HepG2 (cell line): ENCODE measurements around the gene TCFL5. TPM values are rescaled to one million over a fixed set of nuclear protein-coding genes. Genes with fewer than 3 reads are reported as not detected.
A peak's percentile ranks its signal among the peaks of the same experiment; 100 is the strongest.

Experiments
- ATAC-seq: fragments of 200-7000 bp; cut with Tn5 transposase; 3 replicates; pipeline ENCODE4 v1.9.1; 2020; ENCODE audit warnings: mild to moderate bottlenecking, moderate library complexity
- BruUV-seq: library from RNA; stranded (reverse); fragments of 400-500 nt; replicated peaks from 2 replicates; lab custom pipeline; 2021; lab: Mats Ljungman, UMichigan
- CTCF ChIA-PET: fragments of 300-600 bp; formaldehyde crosslinking; extraction: SDS; loops from one replicate; lab custom pipeline; 2021; ENCODE audit warnings: low total read pairs, inconsistent platforms, low intra/inter-chr PET ratio; lab: Yijun Ruan, JAX
- POLR2A ChIA-PET: fragments of 350-600 bp; sonication (Branson Sonifier 250); formaldehyde crosslinking; loops from one replicate; lab custom pipeline; 2020; ENCODE audit warnings: antibody characterized with exemption, inconsistent platforms; lab: Yijun Ruan, JAX
- DNase-seq: peaks from one replicate; pipeline ENCODE4 v3.0.0-alpha.2; 2015; ENCODE audit warnings: low spot score
- FAIRE-seq: peaks from 3 replicates; lab custom pipeline; 2011; peaks lifted over from hg19 to GRCh38; lab: Jason Lieb, UNC
- H2AFZ ChIP-seq: one replicate; pipeline ENCODE4 v1.6.1; 2011; ENCODE audit warnings: low read length, inconsistent platforms
- H3K27ac ChIP-seq: fragments of 300-600 bp; 3 replicates; pipeline ENCODE4 v1.8.0; 2011; ENCODE audit warnings: mixed run types, mild to moderate bottlenecking, mixed read lengths, low read length, inconsistent platforms; ENCODE audit not compliant: insufficient read depth; ENCODE audit errors: extremely low read length
- H3K27me3 ChIP-seq, 2 experiments: fragments of 200-600 bp in 1 of 2; 2 replicates in 1 of 2; 3 replicates in 1 of 2; pipeline versions ENCODE4 v1.6.0 to v1.8.0; 2011; ENCODE audit warnings: low read length in 2 of 2, mild to moderate bottlenecking in 2 of 2, moderate library complexity in 2 of 2, inconsistent platforms in 1 of 2; ENCODE audit not compliant: insufficient read depth in 2 of 2, control insufficient read depth in 1 of 2
- H3K36me3 ChIP-seq, 2 experiments: fragments of 200-600 bp in 1 of 2; replicated peaks in 1 of 2; 2 replicates in 1 of 2; 3 replicates in 1 of 2; pipeline versions ENCODE4 v1.5.1 to v1.8.0; 2011; ENCODE audit warnings: low read length in 2 of 2, inconsistent platforms in 1 of 2; ENCODE audit not compliant: insufficient read depth in 2 of 2, control insufficient read depth in 1 of 2
- H3K4me1 ChIP-seq: 2 replicates; pipeline ENCODE4 v1.5.1; 2012; ENCODE audit warnings: low read length, inconsistent platforms; ENCODE audit not compliant: insufficient read depth
- H3K4me2 ChIP-seq: 2 replicates; pipeline ENCODE4 v1.6.0; 2011; ENCODE audit warnings: low read depth, low read length, inconsistent platforms
- H3K4me3 ChIP-seq, 3 experiments: fragments of 200-600 bp in 1 of 3; sonication (generic), shearing (Covaris generic) in 1 of 3; replicated peaks in 1 of 3; 2 replicates each; pipeline ENCODE4 v1.5.1; 2011 to 2016; ENCODE audit warnings: low read length in 3 of 3, inconsistent platforms in 2 of 3, low read depth in 2 of 3, mild to moderate bottlenecking in 2 of 3, control low read depth in 1 of 3, mixed read lengths in 1 of 3; ENCODE audit not compliant: insufficient read depth in 1 of 3
- H3K79me2 ChIP-seq: one replicate; pipeline ENCODE4 v1.6.1; 2011; ENCODE audit warnings: low read length, inconsistent platforms; ENCODE audit not compliant: insufficient read depth
- H3K9ac ChIP-seq: 2 replicates; pipeline ENCODE4 v1.6.0; 2011; ENCODE audit warnings: mild to moderate bottlenecking, low read depth, low read length, inconsistent platforms; ENCODE audit not compliant: insufficient read depth
- H3K9me3 ChIP-seq: 2 replicates; pipeline ENCODE4 v1.5.1; 2012; ENCODE audit warnings: mild to moderate bottlenecking, low read length
- H4K20me1 ChIP-seq: 2 replicates; pipeline ENCODE4 v1.6.0; 2011; ENCODE audit warnings: inconsistent platforms, mild to moderate bottlenecking, low read length, moderate library complexity; ENCODE audit not compliant: insufficient read depth
- AGO2 ChIP-seq: fragments of 200-400 bp; formaldehyde crosslinking; optimal IDR thresholded peaks from 2 replicates; pipeline ENCODE3; 2017; ENCODE audit warnings: mild to moderate bottlenecking, low read depth, low read length, moderate library complexity
- ARNTL ChIP-seq: sonication (generic); formaldehyde crosslinking; IDR thresholded peaks from 2 replicates; pipeline ENCODE4 v1.4.0; 2020; ENCODE audit warnings: mild to moderate bottlenecking, missing genetic modification reagents
- CCDC6 ChIP-seq: sonication (generic); formaldehyde crosslinking; IDR thresholded peaks from 2 replicates; pipeline ENCODE4 v1.8.1; 2022; ENCODE audit warnings: mild to moderate bottlenecking, missing genetic modification reagents, moderate library complexity
- DR1 ChIP-seq: sonication (generic); formaldehyde crosslinking; IDR thresholded peaks from 2 replicates; pipeline ENCODE4 v1.8.0; 2021; ENCODE audit warnings: mild to moderate bottlenecking, missing genetic modification reagents, inconsistent platforms
- GTF3A ChIP-seq: sonication (generic); formaldehyde crosslinking; conservative IDR thresholded peaks from 2 replicates; pipeline ENCODE4 v1.4.0; 2020; ENCODE audit warnings: mild to moderate bottlenecking, missing genetic modification reagents
- HMGA1 ChIP-seq: sonication (generic); formaldehyde crosslinking; conservative IDR thresholded peaks from 2 replicates; pipeline ENCODE4 v1.4.0; 2020; ENCODE audit warnings: missing genetic modification reagents
- JUN ChIP-seq: sonication (generic); formaldehyde crosslinking; IDR thresholded peaks from 2 replicates; pipeline ENCODE4 v1.4.0; 2020; ENCODE audit warnings: mild to moderate bottlenecking, missing genetic modification reagents
- MBD4 ChIP-seq: IDR thresholded peaks from 2 replicates; pipeline ENCODE4 v1.6.1; 2012; ENCODE audit warnings: low read length, inconsistent platforms, borderline replicate concordance
- MXI1 ChIP-seq: IDR thresholded peaks from 3 replicates; pipeline ENCODE4 v1.6.1; 2012; ENCODE audit warnings: low read depth, low read length, inconsistent platforms, borderline replicate concordance
- NCOA1 ChIP-seq: sonication (generic); formaldehyde crosslinking; IDR thresholded peaks from 2 replicates; pipeline ENCODE4 v1.9.0; 2021; ENCODE audit warnings: missing genetic modification reagents
- NFATC3 ChIP-seq: sonication (generic); formaldehyde crosslinking; IDR thresholded peaks from 2 replicates; pipeline ENCODE4 v1.5.1; 2020; ENCODE audit warnings: mild to moderate bottlenecking, missing genetic modification reagents
- NFIC ChIP-seq: IDR thresholded peaks from 2 replicates; pipeline ENCODE4 v1.6.1; 2012; ENCODE audit warnings: mild to moderate bottlenecking, low read length, inconsistent platforms
- PAF1 ChIP-seq: IDR thresholded peaks from 2 replicates; pipeline ENCODE4 v1.6.1; 2016; ENCODE audit warnings: missing genetic modification reagents, missing compliant biosample characterization
- POLR2A ChIP-seq, 2 experiments: IDR thresholded peaks; 2 replicates each; pipeline ENCODE4 v1.6.1; 2011; ENCODE audit warnings: low read depth in 2 of 2, low read length in 2 of 2, mild to moderate bottlenecking in 1 of 2, moderate library complexity in 1 of 2; ENCODE audit not compliant: insufficient read depth in 1 of 2
- POLR2AphosphoS5 ChIP-seq: IDR thresholded peaks from 2 replicates; pipeline ENCODE4 v1.6.1; 2012; ENCODE audit warnings: low read depth, low read length
- RBM22 ChIP-seq: fragments of 200-400 bp; formaldehyde crosslinking; optimal IDR thresholded peaks from 2 replicates; pipeline ENCODE3; 2017; ENCODE audit warnings: mild to moderate bottlenecking, low read length, moderate library complexity
- SMAD3 ChIP-seq: sonication (generic); formaldehyde crosslinking; IDR thresholded peaks from 2 replicates; pipeline ENCODE4 v1.4.0; 2020; ENCODE audit warnings: missing genetic modification reagents
- ZGPAT ChIP-seq: IDR thresholded peaks from 2 replicates; pipeline ENCODE4 v1.6.1; 2016; ENCODE audit warnings: mild to moderate bottlenecking
- ZNF224 ChIP-seq: sonication (generic); formaldehyde crosslinking; IDR thresholded peaks from 2 replicates; pipeline ENCODE4 v1.5.0; 2020; ENCODE audit warnings: mild to moderate bottlenecking, missing genetic modification reagents
- ZNF296 ChIP-seq: sonication (generic); formaldehyde crosslinking; conservative IDR thresholded peaks from 2 replicates; pipeline ENCODE4 v1.5.0; 2020; ENCODE audit warnings: mild to moderate bottlenecking, missing genetic modification reagents
- ZNF75D ChIP-seq: sonication (generic); formaldehyde crosslinking; IDR thresholded peaks from 2 replicates; pipeline ENCODE4 v1.8.1; 2023; ENCODE audit warnings: missing genetic modification reagents, mild to moderate bottlenecking, borderline replicate concordance
- ZNF772 ChIP-seq: sonication (generic); formaldehyde crosslinking; IDR thresholded peaks from 2 replicates; pipeline ENCODE4 v1.5.0; 2020; ENCODE audit warnings: mild to moderate bottlenecking, missing genetic modification reagents
- ZNF800 ChIP-seq: sonication (generic); formaldehyde crosslinking; IDR thresholded peaks from 2 replicates; pipeline ENCODE4 v1.4.0; 2020; ENCODE audit warnings: missing genetic modification reagents
- ZNF879 ChIP-seq: sonication (generic); formaldehyde crosslinking; IDR thresholded peaks from 2 replicates; pipeline ENCODE4 v1.8.1; 2023; ENCODE audit warnings: missing genetic modification reagents
- WGBS: methylation state at CpG from one replicate; pipeline ENCODE4 v1.1.6; 2017; ENCODE audit warnings: low lambda C conversion rate; 5-methylcytosine and 5-hydroxymethylcytosine counted together
- in situ Hi-C: cut with HindIII; loops from 2 replicates; pipeline ENCODE4 v1.10.0; 2017; ENCODE audit warnings: low pct_unique_long_range_greater_than_20kb; ENCODE audit not compliant: extremely low pct_ligation_motif_present
- intact Hi-C: fragments of 100-400 bp; cut with micrococcal nuclease; formaldehyde crosslinking; loops from one replicate; pipeline ENCODE4 v1.10.0; 2022; ENCODE audit not compliant: unreplicated experiment
- polyA plus RNA-seq, 8 experiments: library from polyadenylated mRNA; depleted of rRNA in 3 of 8; stranded (reverse) in 7 of 8; unstranded in 1 of 8; fragments of >200 nt; fragmentation: Illumina TruSeq in 4 of 8; extraction: Trizol in 4 of 8; gene quantifications; 2 replicates each; pipeline versions ENCODE4 v1.2.1 to v1.2.3, GENCODE V29; 2011 to 2016; ENCODE audit warnings: low read depth in 4 of 8, missing spikeins in 1 of 8, mixed read lengths in 1 of 8; ENCODE audit not compliant: insufficient read depth in 1 of 8
- total RNA-seq, 5 experiments: library from RNA; depleted of rRNA; stranded (reverse); fragments of >200 nt; fragmentation: Illumina TruSeq; extraction: Trizol; gene quantifications; 2 replicates each; pipeline ENCODE4 v1.2.3, GENCODE V29; 2016; ENCODE audit warnings: low read depth in 1 of 5

Gene TCFL5
- total and polyA plus RNA-seq, 2 of the 13 experiments (the other 11 are each of a cell fraction or from before 2014, with no cell fraction given), result 14.8 to 20.0 TPM

DNA sequence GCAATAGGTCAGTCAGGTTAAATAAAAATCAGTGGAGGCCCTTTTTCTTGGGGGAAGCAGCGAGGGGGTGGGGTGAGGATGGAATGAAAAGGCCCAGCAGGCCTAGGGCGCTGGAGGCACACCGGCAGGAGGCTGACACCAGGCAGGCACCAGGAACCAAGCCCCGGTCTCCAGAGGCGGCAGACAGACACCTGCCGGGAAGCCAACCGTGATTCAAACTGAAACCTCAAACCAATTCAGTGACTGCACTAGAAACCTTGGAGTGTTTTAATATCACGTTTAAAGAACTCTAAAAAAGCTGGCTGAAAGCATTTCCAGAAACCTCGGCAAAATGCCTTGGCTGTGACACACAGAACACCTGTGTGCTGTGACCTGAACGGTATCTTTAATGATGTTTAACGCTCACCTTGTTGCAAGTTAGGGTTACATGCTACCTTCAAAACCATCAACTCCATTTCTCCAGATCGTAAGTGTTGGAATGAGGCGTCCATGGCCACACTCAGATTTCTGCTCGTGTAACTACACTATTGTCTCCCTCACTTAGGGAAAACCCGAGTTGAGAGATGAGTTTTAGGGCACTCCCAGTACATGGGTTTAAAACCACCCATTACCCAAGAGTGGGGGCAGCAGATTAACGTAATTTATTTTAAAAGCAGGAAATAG lies 37.5 kb upstream of the TCFL5 start:
- ATAC-seq, result no peak
- Histone ChIP-seq H3K4me3 (peak overlapping the region in 1 of 3 experiments; percentile 44; a peak in 1 of 6 replicates), H3K79me2 (no peaks in the 10 kb centered on the region), H3K27ac (no peak overlapping the region), H3K9me3 (no peaks in the 10 kb centered on the region), H3K4me2 (peak overlapping the region; percentile 50), H3K36me3 (peaks cover 16 to 51% of the 10 kb centered on the region in 2 experiments), H4K20me1 (peaks cover 11% of the 10 kb centered on the region), H3K9ac (no peak overlapping the region), H2AFZ (no peak overlapping the region), H3K4me1 (peaks cover 32% of the 10 kb centered on the region), H3K27me3 (no peaks in the 10 kb centered on the region)
- POLR2A ChIA-PET, result interaction anchor here (0.8 to 3.5 kb wide), 4 partner anchors 24 to 55 kb away, joined by 3 to 18 read pairs (median 3); partner anchors contain the start of gene SLC17A9
- 74% methylated on average over 16 of the region's 16 CpGs for WGBS
- DNase-seq, result no peak
- CTCF ChIA-PET, result interaction anchor here (2.2 to 3.1 kb wide), 3 partner anchors 22 to 110 kb away, joined by 6 to 30 read pairs (median 17); no protein-coding TSS in a partner anchor
- in situ Hi-C loops (no loop called here), intact Hi-C loops (no loop called here)
- no TSS peak for BruUV-seq
- FAIRE-seq, result no peak
- TF ChIP-seq POLR2A (IDR thresholded peaks at IDR 0.05; ENCODE audit: insufficient read depth in 1 of 2, low read depth in 2 of 2, low read length in 2 of 2) (peak in 1 of 2 experiments; percentile 13; a peak in 2 of 4 replicates), ZNF75D (CRISPR knock-in tag) (no peak), JUN (CRISPR knock-in tag) (0 out of 2 replicates have a peak, but pooled peaks have one; percentile 9), ZNF800 (CRISPR knock-in tag) (no peak), POLR2AphosphoS5 (peak; percentile 32), CCDC6 (peak; percentile 8; the same call in 1 of the 2 replicates), NFIC (peak; percentile 9; the same call in 1 of the 2 replicates), NFATC3 (CRISPR knock-in tag) (0 out of 2 replicates have a peak, but pooled peaks have one; percentile 48), PAF1 (CRISPR knock-in tag) (0 out of 2 replicates have a peak, but pooled peaks have one; percentile 28), AGO2 (peak; percentile 76), ZNF772 (CRISPR knock-in tag) (0 out of 2 replicates have a peak, but pooled peaks have one; percentile 5), ZGPAT (CRISPR knock-in tag) (no peak), ARNTL (0 out of 2 replicates have a peak, but pooled peaks have one; percentile 17), NCOA1 (no peak; the same call in 1 of the 2 replicates), MBD4 (peak; percentile 73; the same call in 1 of the 2 replicates), SMAD3 (CRISPR knock-in tag) (no peak), GTF3A (peak; percentile 73; the same call in 1 of the 2 replicates), ZNF296 (no peak), ZNF879 (CRISPR knock-in tag) (0 out of 2 replicates have a peak, but pooled peaks have one; percentile 53), DR1 (CRISPR knock-in tag) (no peak), RBM22 (peak; percentile 84), MXI1 (0 out of 3 replicates have a peak, but pooled peaks have one; percentile 6), ZNF224 (CRISPR knock-in tag) (0 out of 2 replicates have a peak, but pooled peaks have one; percentile 50), HMGA1 (no peak)
- TF ChIP-seq, all 625 proteins: peak for 16
